Peyer's patch (tissue), 4 donors: ENCODE results near the gene HIBCH. TPM values are rescaled to one million over a fixed set of nuclear protein-coding genes. Genes with fewer than 3 reads are reported as not detected.
A peak's percentile ranks its signal among the peaks of the same experiment; 100 is the strongest.

Source experiments
- DNase-seq, 3 donors: peaks; one replicate each; pipeline ENCODE4 v3.0.0-alpha.2; 2017 to 2019
- H3K27ac ChIP-seq, 4 donors: fragments of 200-600 bp; sonication (generic); one replicate each; pipeline ENCODE4 v1.5.1; 2016 to 2019
- H3K27me3 ChIP-seq, 2 donors: fragments of 200-600 bp; sonication (generic); one replicate each; pipeline ENCODE4 v1.5.1; 2019
- H3K36me3 ChIP-seq, 3 donors: fragments of 200-600 bp; sonication (generic); one replicate each; pipeline ENCODE4 v1.5.1; 2016 to 2019
- H3K4me1 ChIP-seq, 4 donors: fragments of 200-600 bp; sonication (generic); one replicate each; pipeline ENCODE4 v1.5.1; 2016 to 2019
- H3K4me3 ChIP-seq, 4 donors: fragments of 200-600 bp; sonication (generic); 1 replicate in 3 of 4; 2 replicates in 1 of 4; pipeline ENCODE4 v1.5.1; 2016 to 2019; ENCODE audit warnings: mild to moderate bottlenecking in 1 of 4
- H3K9me3 ChIP-seq, 4 donors: fragments of 200-600 bp; sonication (generic); one replicate each; pipeline ENCODE4 v1.5.1; 2016 to 2019; ENCODE audit warnings: mild to moderate bottlenecking in 1 of 4
- POLR2A ChIP-seq, 2 donors: fragments of 450-650 bp; IDR thresholded peaks; one replicate each; pipeline ENCODE4 v1.5.1; 2017; ENCODE audit warnings: antibody characterized with exemption in 2 of 2, mild to moderate bottlenecking in 2 of 2, moderate library complexity in 2 of 2
- total RNA-seq, 4 donors: library from RNA; depleted of rRNA; stranded (reverse); fragments of >200 nt; gene quantifications; one replicate each; pipeline ENCODE4 v1.1.0, GENCODE V29; 2016
- TF ChIP-seq, protein P1 (sequence below), 6 experiments: fragments of 450-650 bp in 4 of 6; fragments of 200-600 bp in 2 of 6; sonication (generic) in 1 of 6; IDR thresholded peaks; one replicate each; pipeline ENCODE4 v1.5.1; 2017 to 2019; ENCODE audit warnings: antibody characterized with exemption in 6 of 6, mild to moderate bottlenecking in 3 of 6, moderate library complexity in 1 of 6

Gene HIBCH
- total RNA-seq, 4 donors from 2014 or later = 20.0 to 38.8 (median 27.4) TPM

DNA sequence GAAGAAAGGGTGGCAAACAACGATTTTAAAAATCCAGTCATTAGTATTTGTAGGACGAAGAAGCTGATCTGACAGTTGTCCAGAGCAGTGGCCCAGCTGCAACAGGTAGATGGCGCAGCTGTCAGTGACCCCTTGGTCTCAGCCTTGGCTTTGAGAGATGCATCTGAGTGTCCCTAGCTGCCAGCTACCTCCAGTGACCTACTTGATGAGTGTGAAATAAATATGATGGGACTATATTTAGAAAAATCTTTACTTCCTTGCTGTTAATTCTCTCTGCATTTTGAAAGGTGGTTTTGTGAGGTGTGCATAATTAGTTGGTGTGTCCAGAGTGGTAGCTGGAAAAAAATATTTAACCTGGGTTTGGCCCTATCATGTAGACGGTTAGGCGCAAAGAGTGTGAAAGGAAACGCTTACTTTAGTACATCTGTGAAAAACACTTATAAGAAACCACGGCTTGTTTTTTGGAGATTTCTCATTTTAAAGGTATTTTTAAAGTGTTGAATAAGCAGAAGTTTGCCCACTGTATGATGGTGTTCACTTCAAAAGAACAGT is 24.7 kb upstream of the HIBCH start:
- H3K4me1 ChIP-seq = peaks cover 0 to 15% (median 6%) of the 10 kb centered on the region in 4 donors
- H3K27me3 ChIP-seq = no peaks in the 10 kb centered on the region
- peak overlapping the region; percentile 58 to 94 (median 70) for H3K4me3 ChIP-seq
- DNase-seq = peak in 2 of 3 donors; percentile 45 to 83
- H3K9me3 ChIP-seq = no peaks in the 10 kb centered on the region
- peak overlapping the region; percentile 72 to 98 (median 92) for H3K27ac ChIP-seq
- TF ChIP-seq POLR2A (IDR thresholded peaks at IDR 0.05) = peak in 1 of 2 donors; percentile 24
- TF ChIP-seq, protein P1, sequence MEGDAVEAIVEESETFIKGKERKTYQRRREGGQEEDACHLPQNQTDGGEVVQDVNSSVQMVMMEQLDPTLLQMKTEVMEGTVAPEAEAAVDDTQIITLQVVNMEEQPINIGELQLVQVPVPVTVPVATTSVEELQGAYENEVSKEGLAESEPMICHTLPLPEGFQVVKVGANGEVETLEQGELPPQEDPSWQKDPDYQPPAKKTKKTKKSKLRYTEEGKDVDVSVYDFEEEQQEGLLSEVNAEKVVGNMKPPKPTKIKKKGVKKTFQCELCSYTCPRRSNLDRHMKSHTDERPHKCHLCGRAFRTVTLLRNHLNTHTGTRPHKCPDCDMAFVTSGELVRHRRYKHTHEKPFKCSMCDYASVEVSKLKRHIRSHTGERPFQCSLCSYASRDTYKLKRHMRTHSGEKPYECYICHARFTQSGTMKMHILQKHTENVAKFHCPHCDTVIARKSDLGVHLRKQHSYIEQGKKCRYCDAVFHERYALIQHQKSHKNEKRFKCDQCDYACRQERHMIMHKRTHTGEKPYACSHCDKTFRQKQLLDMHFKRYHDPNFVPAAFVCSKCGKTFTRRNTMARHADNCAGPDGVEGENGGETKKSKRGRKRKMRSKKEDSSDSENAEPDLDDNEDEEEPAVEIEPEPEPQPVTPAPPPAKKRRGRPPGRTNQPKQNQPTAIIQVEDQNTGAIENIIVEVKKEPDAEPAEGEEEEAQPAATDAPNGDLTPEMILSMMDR (IDR thresholded peaks at IDR 0.05) = peak in 3 of 6 experiments; percentile 44 to 61 (median 53)
- H3K36me3 ChIP-seq = no peaks in the 10 kb centered on the region

DNA sequence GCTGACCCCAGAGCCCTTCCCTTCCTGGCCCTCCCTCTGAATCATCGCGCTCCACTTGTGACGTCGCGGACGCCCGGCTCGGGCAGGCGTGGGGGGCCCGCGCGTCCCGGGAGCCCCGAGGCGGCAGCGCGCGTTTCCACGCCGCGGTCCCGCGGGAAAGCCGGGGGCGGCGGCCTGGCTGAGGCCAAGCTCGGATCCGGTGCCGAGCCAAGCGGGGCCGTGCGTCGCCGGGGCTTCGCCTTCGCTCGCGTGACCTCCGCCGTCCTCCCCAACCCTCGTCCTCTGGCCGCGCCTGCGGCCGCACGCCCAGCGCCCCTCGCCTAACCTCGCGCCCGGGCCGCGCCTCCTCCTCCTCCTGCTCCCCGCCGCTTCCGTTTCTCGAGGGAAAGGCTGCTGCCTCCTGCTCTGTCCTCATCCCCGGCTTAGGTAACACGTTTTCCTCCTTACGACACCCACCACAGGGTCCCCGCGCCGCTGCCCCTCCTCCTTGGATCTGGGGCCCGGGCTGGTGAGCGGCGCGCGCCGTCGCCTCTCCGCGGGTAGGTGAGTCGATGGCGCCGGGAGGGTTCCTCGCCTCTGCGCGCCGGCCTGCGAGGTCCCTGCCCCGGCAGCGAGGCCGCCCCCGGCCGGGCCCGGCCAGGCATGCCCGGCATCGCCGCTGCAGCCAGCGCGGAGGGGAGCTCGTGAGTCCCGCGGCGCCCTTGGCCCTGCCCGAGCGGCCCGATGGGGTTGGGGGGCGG is 24.1 kb upstream of the HIBCH start, which contains the start of gene INPP1:
Gene INPP1 (plus strand): TSS at position 54 of the 740 bp plus-strand sequence. CDS start 16,514 bp downstream, outside the sequence.
- peak within 1 kb of the TSS; percentile 72 to 98 (median 92) for H3K27ac ChIP-seq
- H3K4me1 ChIP-seq = peaks cover 0 to 15% (median 6%) of the 10 kb centered on the region in 4 donors
- TF ChIP-seq, protein P1 (IDR thresholded peaks at IDR 0.05) = no peak
- TF ChIP-seq POLR2A (IDR thresholded peaks at IDR 0.05) = peak; percentile 61 to 65
- peak; percentile 24 to 83 (median 82) for DNase-seq
- no peaks in the 10 kb centered on the region for H3K9me3 ChIP-seq
- peak within 1 kb of the TSS; percentile 58 to 94 (median 70) for H3K4me3 ChIP-seq
- no peaks in the 10 kb centered on the region for H3K36me3 ChIP-seq
- no peaks in the 10 kb centered on the region for H3K27me3 ChIP-seq

DNA sequence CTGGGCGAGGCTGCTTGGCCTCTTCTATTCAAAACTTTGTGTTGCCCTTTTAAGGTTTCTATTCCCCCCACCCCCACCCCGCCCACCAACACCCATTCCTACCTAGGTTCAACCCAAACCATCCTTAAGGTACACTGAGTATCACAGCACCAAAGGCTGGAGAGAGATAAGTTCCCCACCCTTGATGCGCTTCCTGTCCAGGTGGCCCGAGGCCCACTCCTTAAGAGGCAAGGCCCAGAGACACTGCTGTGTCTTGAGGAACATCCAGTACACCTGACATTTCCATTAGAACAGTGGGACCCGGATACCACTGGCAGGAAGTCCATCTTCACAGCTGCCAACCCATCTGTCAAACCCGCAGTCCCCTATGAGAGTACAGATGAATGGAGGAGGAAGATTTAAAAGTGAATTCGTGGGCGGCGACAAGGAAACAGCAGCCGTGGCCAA is 23.5 kb upstream of the HIBCH start:
- peak overlapping the region; percentile 58 to 94 (median 70) for H3K4me3 ChIP-seq
- no peaks in the 10 kb centered on the region for H3K9me3 ChIP-seq
- H3K27ac ChIP-seq = peak overlapping the region; percentile 72 to 98 (median 92)
- H3K4me1 ChIP-seq = peaks cover 0 to 15% (median 6%) of the 10 kb centered on the region in 4 donors
- DNase-seq = no peak
- TF ChIP-seq POLR2A (IDR thresholded peaks at IDR 0.05) = no peak
- TF ChIP-seq, protein P1 (IDR thresholded peaks at IDR 0.05) = no peak
- no peaks in the 10 kb centered on the region for H3K27me3 ChIP-seq
- H3K36me3 ChIP-seq = no peaks in the 10 kb centered on the region

DNA sequence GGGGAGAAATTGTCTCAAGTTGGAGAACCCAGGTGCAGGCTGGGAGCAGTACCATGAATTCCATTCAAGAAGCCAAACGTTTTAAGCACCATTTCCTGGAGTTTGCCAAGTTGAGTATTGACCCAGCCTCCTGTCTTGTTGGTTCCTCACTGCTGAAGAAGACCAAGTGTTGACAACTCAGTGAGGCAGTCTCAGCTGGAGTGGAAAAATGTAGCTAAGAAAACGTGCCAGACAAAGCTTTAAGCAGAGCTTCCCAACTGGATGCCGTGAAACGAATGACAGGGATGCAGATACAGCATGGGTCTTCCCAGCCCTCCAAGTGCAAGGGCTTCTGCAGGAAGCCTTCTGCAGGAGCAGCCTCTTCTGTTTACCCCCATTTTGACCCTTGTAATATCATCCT is 23.0 kb upstream of the HIBCH start:
- H3K4me3 ChIP-seq = peak overlapping the region in 1 of 4 donors; percentile 94
- no peaks in the 10 kb centered on the region for H3K27me3 ChIP-seq
- no peak for DNase-seq
- no peaks in the 10 kb centered on the region for H3K9me3 ChIP-seq
- H3K4me1 ChIP-seq = peaks cover 0 to 15% (median 6%) of the 10 kb centered on the region in 4 donors
- TF ChIP-seq POLR2A (IDR thresholded peaks at IDR 0.05) = no peak
- TF ChIP-seq, protein P1 (IDR thresholded peaks at IDR 0.05) = no peak
- H3K36me3 ChIP-seq = no peaks in the 10 kb centered on the region
- peak overlapping the region; percentile 72 to 98 (median 92) for H3K27ac ChIP-seq

DNA sequence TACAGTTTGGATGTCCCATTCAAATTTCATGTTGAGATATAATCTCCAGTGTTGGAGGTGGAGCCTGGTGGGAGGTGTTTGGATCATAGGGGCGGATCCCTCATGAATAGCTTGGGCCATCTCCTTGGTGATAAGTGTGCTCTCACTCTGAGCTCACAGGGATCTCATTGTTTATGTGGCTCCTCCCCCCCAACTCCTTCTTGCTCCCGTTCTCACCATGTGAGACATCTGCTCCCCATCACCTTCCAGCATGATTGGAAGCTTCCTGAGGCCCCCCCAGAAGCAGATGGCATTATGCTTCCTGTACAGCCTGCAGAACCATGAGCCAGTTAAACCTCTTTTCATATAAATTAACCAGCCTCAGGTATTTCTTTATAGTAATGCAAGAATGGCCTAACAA is 20.7 kb upstream of the HIBCH start:
- no peak overlapping the region for H3K4me3 ChIP-seq
- no peak for DNase-seq
- no peaks in the 10 kb centered on the region for H3K27me3 ChIP-seq
- H3K36me3 ChIP-seq = no peaks in the 10 kb centered on the region
- peaks cover 0 to 12% (median 2%) of the 10 kb centered on the region in 4 donors for H3K4me1 ChIP-seq
- H3K27ac ChIP-seq = no peak overlapping the region
- TF ChIP-seq, protein P1 (IDR thresholded peaks at IDR 0.05) = no peak
- TF ChIP-seq POLR2A (IDR thresholded peaks at IDR 0.05) = no peak
- H3K9me3 ChIP-seq = no peaks in the 10 kb centered on the region
